ENCODE data around the gene SEMA4G. TPM values are rescaled to one million over a fixed set of nuclear protein-coding genes. Genes with fewer than 3 reads are reported as not detected.

Gene SEMA4G
- polyA plus RNA-seq, 1 experiment: 4.2 TPM

DNA sequence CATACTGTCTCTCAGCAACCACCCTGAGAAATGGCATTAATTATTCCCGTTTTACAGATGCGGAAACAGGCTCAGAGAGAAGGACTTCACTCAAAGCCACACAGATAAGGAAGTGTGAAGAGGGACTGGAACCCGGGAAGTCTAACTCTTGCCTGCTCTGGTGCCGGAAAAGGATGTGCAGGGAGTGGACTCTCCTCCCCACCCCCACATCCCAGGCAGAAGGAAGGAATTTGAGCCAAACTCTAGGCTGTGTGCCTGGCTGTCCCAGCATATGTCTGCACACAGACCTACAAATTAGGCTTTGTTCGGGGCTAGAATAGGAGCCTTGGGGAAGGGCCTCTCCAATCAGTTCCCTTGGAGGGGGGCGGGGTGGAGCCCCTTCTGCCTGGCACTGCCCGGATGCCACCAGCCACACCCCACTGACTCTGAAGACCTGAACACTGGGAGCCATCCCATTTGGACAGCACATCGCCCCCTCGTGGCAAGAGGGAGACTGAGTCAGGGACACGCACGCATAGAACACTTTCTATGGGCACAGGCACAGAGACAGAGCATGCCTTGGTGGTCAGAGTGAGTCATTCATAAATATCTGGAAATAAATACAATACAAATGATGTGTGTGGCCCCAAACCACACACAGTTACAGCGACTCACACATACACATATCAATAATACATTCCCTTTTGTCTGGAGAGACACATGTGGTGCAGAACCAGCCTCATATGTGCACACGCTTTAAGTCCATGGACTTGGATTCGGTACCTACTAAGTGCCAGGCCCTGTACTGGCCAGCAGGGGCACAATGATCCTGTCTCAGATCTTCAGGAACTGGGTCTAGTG lies 43.4 kb downstream of the SEMA4G start:
- TF ChIP-seq, protein P1, sequence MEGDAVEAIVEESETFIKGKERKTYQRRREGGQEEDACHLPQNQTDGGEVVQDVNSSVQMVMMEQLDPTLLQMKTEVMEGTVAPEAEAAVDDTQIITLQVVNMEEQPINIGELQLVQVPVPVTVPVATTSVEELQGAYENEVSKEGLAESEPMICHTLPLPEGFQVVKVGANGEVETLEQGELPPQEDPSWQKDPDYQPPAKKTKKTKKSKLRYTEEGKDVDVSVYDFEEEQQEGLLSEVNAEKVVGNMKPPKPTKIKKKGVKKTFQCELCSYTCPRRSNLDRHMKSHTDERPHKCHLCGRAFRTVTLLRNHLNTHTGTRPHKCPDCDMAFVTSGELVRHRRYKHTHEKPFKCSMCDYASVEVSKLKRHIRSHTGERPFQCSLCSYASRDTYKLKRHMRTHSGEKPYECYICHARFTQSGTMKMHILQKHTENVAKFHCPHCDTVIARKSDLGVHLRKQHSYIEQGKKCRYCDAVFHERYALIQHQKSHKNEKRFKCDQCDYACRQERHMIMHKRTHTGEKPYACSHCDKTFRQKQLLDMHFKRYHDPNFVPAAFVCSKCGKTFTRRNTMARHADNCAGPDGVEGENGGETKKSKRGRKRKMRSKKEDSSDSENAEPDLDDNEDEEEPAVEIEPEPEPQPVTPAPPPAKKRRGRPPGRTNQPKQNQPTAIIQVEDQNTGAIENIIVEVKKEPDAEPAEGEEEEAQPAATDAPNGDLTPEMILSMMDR (IDR thresholded peaks at IDR 0.05; ENCODE audit: insufficient read depth, low read depth, low read length): peak; percentile 77
- peak; percentile 72 for DNase-seq (ENCODE audit: low read depth)
- POLR2A ChIA-PET: no interaction called here

GRCh38 chr10:101013365-101013825 lies 44.1 kb downstream of the SEMA4G start:
- Histone ChIP-seq H3K36me3 (ENCODE audit: control insufficient read depth, insufficient read depth, low read length) (peaks cover 1% of the 10 kb centered on the region), H3K4me3 (ENCODE audit: low read depth, low read length) (no peak overlapping the region), H3K27me3 (ENCODE audit: control insufficient read depth, insufficient read depth, low read length) (no peaks in the 10 kb centered on the region)
- TF ChIP-seq, protein P1 (IDR thresholded peaks at IDR 0.05; ENCODE audit: insufficient read depth, low read depth, low read length): no peak
- ChIA-PET POLR2A (no interaction called here), CTCF (interaction anchor here (1.0 to 7.6 kb wide), 8 partner anchors 16 to 119 kb away, joined by 4 to 479 read pairs (median 16); partner anchors contain the start of genes LZTS2, MRPL43, PDZD7 and SFXN3)
- no peak for DNase-seq (ENCODE audit: low read depth)

More for the DNA sequence above, 43.4 kb downstream of the SEMA4G start:
- Histone ChIP-seq H3K36me3 (ENCODE audit: control insufficient read depth, insufficient read depth, low read length) (peaks cover 1% of the 10 kb centered on the region), H3K27me3 (ENCODE audit: control insufficient read depth, insufficient read depth, low read length) (no peaks in the 10 kb centered on the region), H3K4me3 (ENCODE audit: low read depth, low read length) (no peak overlapping the region)
- CTCF ChIA-PET: interaction anchor here (0.7 to 7.6 kb wide), 10 partner anchors 14 to 48 kb away, joined by 3 to 479 read pairs (median 4); partner anchors contain the start of genes LZTS2, MRPL43, PDZD7 and SEMA4G

DNA sequence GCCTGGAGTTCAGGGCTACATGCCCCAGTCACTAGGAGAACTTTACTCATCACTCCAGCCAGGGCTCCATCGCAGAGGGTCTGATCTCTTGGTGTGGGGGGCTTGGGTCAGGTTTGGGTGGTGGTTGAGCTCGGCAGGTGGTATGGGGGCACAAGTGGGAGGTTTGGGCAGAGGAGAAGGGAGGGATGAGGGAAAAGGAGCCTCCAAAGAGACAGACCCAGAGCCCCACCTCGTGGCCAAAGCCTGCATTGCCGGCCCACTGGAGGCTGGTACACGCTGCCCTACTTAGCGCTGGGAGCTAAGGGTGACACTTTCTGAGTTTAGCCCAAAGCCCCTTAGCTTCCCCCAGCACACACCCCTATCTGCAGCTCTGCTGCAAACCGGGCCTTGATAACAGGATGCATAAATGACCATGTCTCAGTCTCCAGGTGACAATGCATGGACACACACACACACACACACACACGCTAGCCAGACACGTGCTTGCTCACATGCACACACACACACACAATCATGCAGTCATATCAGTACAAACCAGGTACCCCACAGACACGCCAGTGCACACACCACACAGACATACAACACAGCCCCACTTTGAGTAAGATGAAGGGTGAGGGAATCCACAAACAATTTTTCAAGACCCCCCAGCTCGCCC lies 45.1 kb downstream of the SEMA4G start:
- TF ChIP-seq, protein P1 (IDR thresholded peaks at IDR 0.05; ENCODE audit: insufficient read depth, low read depth, low read length): peak; percentile 98
- Histone ChIP-seq H3K36me3 (ENCODE audit: control insufficient read depth, insufficient read depth, low read length) (no peaks in the 10 kb centered on the region), H3K4me3 (ENCODE audit: low read depth, low read length) (no peak overlapping the region), H3K27me3 (ENCODE audit: control insufficient read depth, insufficient read depth, low read length) (no peaks in the 10 kb centered on the region)
- DNase-seq (ENCODE audit: low read depth): no peak
- ChIA-PET POLR2A (no interaction called here), CTCF (interaction anchor here (0.6 to 7.6 kb wide), 30 partner anchors 15 to 774 kb away, joined by 3 to 479 read pairs (median 4); partner anchors contain the start of genes HIF1AN, KAZALD1, LZTS2 and MRPL43)

GRCh38 chr10:101014966-101015581 lies 45.8 kb downstream of the SEMA4G start:
- no peaks in the 10 kb centered on the region for H3K36me3 ChIP-seq (ENCODE audit: control insufficient read depth, insufficient read depth, low read length)
- POLR2A ChIA-PET: interaction anchor here (0.5 kb wide), 1 partner anchor 18 kb away, joined by 3 read pairs; no protein-coding TSS in a partner anchor
- peak; percentile 42 for DNase-seq (ENCODE audit: low read depth)
- TF ChIP-seq, protein P1 (IDR thresholded peaks at IDR 0.05; ENCODE audit: insufficient read depth, low read depth, low read length): no peak
- CTCF ChIA-PET: interaction anchor here (0.7 to 7.6 kb wide), 28 partner anchors 15 to 773 kb away, joined by 3 to 479 read pairs (median 4); partner anchors contain the start of genes HIF1AN, KAZALD1, LZTS2 and MRPL43
- no peaks in the 10 kb centered on the region for H3K27me3 ChIP-seq (ENCODE audit: control insufficient read depth, insufficient read depth, low read length)
- H3K4me3 ChIP-seq (ENCODE audit: low read depth, low read length): no peak overlapping the region

Data from BJ (cell line).